ENCODE measurements around the gene SEMA6D.

DNA sequence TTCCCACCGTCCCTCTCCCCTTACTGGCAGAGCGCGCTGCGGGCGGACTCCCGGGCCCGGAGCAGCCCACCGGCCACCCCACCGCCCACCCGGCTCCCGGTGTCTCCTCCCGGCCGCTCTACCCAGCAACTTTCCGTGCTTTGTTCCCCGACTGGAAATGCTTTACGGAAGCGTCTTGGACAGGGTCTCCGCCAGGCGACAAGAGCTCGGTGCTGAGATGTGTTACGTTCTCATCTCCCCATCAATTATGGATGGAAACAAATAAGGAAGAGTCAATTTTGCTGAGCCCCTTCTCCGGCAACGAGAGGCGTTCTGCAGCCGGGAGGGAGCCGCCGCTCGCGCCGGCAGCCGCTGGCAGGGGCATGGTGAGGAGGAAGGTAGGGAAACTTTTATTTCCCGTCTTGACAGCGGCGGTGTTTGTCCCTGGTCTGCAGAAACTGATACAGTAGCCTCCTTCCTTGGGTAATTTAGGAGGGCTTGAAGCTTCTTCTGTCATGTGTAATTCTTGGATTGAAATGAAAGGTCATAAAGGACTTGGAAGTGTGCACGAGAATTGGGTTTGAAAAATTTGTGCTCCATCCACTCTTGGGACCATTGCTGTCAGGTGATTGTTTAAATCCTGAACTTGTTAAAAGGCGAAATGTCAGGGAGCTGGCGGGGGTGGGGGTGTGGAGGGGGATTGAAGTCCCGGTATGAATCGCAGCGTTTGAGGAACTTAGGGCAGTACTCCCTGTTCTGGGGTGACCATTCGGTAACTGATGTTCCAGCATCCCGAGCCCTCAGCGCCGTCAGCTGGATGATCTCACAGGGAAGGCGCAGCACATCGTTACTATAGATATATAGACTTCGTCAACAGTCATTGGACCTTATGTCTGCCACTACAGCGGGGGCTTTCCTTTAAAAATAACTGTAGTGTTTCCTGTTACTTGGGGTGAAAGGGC is 1.5 kb downstream of the SEMA6D start:
- TF ChIP-seq CTCF (optimal IDR thresholded peaks at IDR 0.05 in 1 of 3, IDR thresholded peaks at IDR 0.05 in 1 of 3, conservative IDR thresholded peaks at IDR 0.05 in 1 of 3; ENCODE audit: extremely low read depth in 1 of 3, insufficient read depth in 2 of 3, low read length in 3 of 3) (peak in 1 of 3 experiments; percentile 6), EZH2 (IDR thresholded peaks at IDR 0.05; ENCODE audit: low read length) (peak; percentile 65)
